SK-N-SH (cell line): ENCODE measurements around the gene CCDC13. TPM values are rescaled to one million over a fixed set of nuclear protein-coding genes. Genes with fewer than 3 reads are reported as not detected.
A peak's percentile ranks its signal among the peaks of the same experiment; 100 is the strongest.

Experiments
- CTCF ChIA-PET: fragments of 300-600, 350-600 bp; formaldehyde crosslinking; extraction: SDS; loops from one replicate; lab custom pipeline; 2021; lab: Yijun Ruan, JAX
- POLR2A ChIA-PET: fragments of 350-600 bp; sonication (Branson Sonifier 250); formaldehyde crosslinking; extraction: SDS; loops from one replicate; lab custom pipeline; 2020; ENCODE audit warnings: antibody characterized with exemption, inconsistent platforms; lab: Yijun Ruan, JAX
- DNase-seq: peaks from one replicate; pipeline ENCODE4 v3.0.0; 2012
- H2AFZ ChIP-seq: fragments of 200-600 bp; sonication (generic); 2 replicates; pipeline ENCODE4 v1.8.1; 2016; ENCODE audit warnings: antibody characterized with exemption, mild to moderate bottlenecking, low read depth
- H3F3A ChIP-seq: fragments of 200-600 bp; sonication (generic); replicated peaks from 2 replicates; pipeline ENCODE3; 2016; ENCODE audit warnings: antibody characterized with exemption, mild to moderate bottlenecking; ENCODE audit not compliant: insufficient read depth
- H3K27ac ChIP-seq, 2 experiments: fragments of 200-500 bp in 1 of 2; fragments of 200-600 bp in 1 of 2; sonication (Bioruptor generic) in 1 of 2; sonication (generic), shearing (Covaris generic) in 1 of 2; 2 replicates each; pipeline versions ENCODE4 v1.5.1 to v1.6.1; 2014 to 2016; ENCODE audit warnings: low read depth in 2 of 2, inconsistent platforms in 1 of 2, low read length in 1 of 2, mild to moderate bottlenecking in 1 of 2, mixed read lengths in 1 of 2
- H3K27me3 ChIP-seq: fragments of 200-600 bp; sonication (generic), shearing (Covaris generic); 2 replicates; pipeline ENCODE4 v1.6.1; 2016; ENCODE audit warnings: mixed run types; ENCODE audit not compliant: insufficient read depth
- H3K36me3 ChIP-seq, 2 experiments: fragments of 200-500 bp in 1 of 2; fragments of 200-600 bp in 1 of 2; sonication (Bioruptor generic) in 1 of 2; sonication (generic) in 1 of 2; replicated peaks in 1 of 2; 2 replicates each; pipeline versions ENCODE3 to v1.5.1; 2014 to 2016; ENCODE audit warnings: low read length in 1 of 2, mild to moderate bottlenecking in 1 of 2; ENCODE audit not compliant: insufficient read depth in 2 of 2, control insufficient read depth in 1 of 2
- H3K4me1 ChIP-seq, 2 experiments: fragments of 200-500 bp in 1 of 2; fragments of 200-600 bp in 1 of 2; sonication (Bioruptor generic) in 1 of 2; sonication (generic), shearing (Covaris generic) in 1 of 2; 2 replicates each; pipeline versions ENCODE4 v1.5.1 to v1.6.1; 2014 to 2016; ENCODE audit warnings: low read depth in 1 of 2, low read length in 1 of 2, mixed run types in 1 of 2; ENCODE audit not compliant: insufficient read depth in 2 of 2, control insufficient read depth in 1 of 2
- H3K4me2 ChIP-seq: fragments of 200-600 bp; sonication (generic), shearing (Covaris generic); 2 replicates; pipeline ENCODE4 v1.6.1; 2017; ENCODE audit warnings: mixed run types
- H3K4me3 ChIP-seq, 2 experiments: fragments of 200-500 bp in 1 of 2; fragments of 200-600 bp in 1 of 2; sonication (Bioruptor generic) in 1 of 2; sonication (generic), shearing (Covaris generic) in 1 of 2; 2 replicates each; pipeline versions ENCODE4 v1.5.1 to v1.8.1; 2014 to 2016; ENCODE audit warnings: low read depth in 2 of 2, inconsistent platforms in 1 of 2, low read length in 1 of 2, mild to moderate bottlenecking in 1 of 2, mixed read lengths in 1 of 2, moderate library complexity in 1 of 2
- H3K79me2 ChIP-seq: fragments of 200-600 bp; sonication (generic); 2 replicates; pipeline ENCODE4 v1.8.1; 2017; ENCODE audit warnings: mild to moderate bottlenecking; ENCODE audit not compliant: insufficient read depth
- H3K9ac ChIP-seq: fragments of 200-600 bp; sonication (generic); 2 replicates; pipeline ENCODE4 v1.6.1; 2017; ENCODE audit warnings: mixed run types
- H3K9me2 ChIP-seq: fragments of 200-600 bp; sonication (generic); 2 replicates; pipeline ENCODE4 v1.6.1; 2017; ENCODE audit warnings: mixed run types
- H3K9me3 ChIP-seq: fragments of 200-600 bp; sonication (generic); 2 replicates; pipeline ENCODE4 v1.6.1; 2017; ENCODE audit warnings: mixed run types, mild to moderate bottlenecking, moderate library complexity
- H4K20me1 ChIP-seq: fragments of 200-600 bp; sonication (generic); 2 replicates; pipeline ENCODE4 v1.6.1; 2017; ENCODE audit warnings: mild to moderate bottlenecking, mixed run types; ENCODE audit not compliant: insufficient read depth
- GABPA ChIP-seq: IDR thresholded peaks from 2 replicates; pipeline ENCODE4 v1.4.0; 2012; ENCODE audit warnings: low read depth, mild to moderate bottlenecking
- GATA2 ChIP-seq: sonication (generic); formaldehyde crosslinking; IDR thresholded peaks from 2 replicates; pipeline ENCODE4 v1.5.0; 2020; ENCODE audit warnings: mild to moderate bottlenecking, missing genetic modification reagents
- JUND ChIP-seq: IDR thresholded peaks from 2 replicates; pipeline ENCODE4 v1.4.0; 2012
- MAX ChIP-seq: IDR thresholded peaks from 2 replicates; pipeline ENCODE4 v1.4.0; 2012; ENCODE audit warnings: low read depth
- MEF2A ChIP-seq: IDR thresholded peaks from 2 replicates; pipeline ENCODE4 v1.4.0; 2012; ENCODE audit warnings: low read depth, borderline replicate concordance
- MXI1 ChIP-seq: IDR thresholded peaks from 2 replicates; pipeline ENCODE4 v1.6.1; 2012; ENCODE audit warnings: mild to moderate bottlenecking, low read depth, low read length, improper control_type of control experiment
- RAD21 ChIP-seq: IDR thresholded peaks from 2 replicates; pipeline ENCODE4 v1.6.1; 2012; ENCODE audit warnings: mild to moderate bottlenecking, low read length
- RCOR1 ChIP-seq: fragments of 150-350 bp; IDR thresholded peaks from 2 replicates; pipeline ENCODE4 v1.6.1; 2017; ENCODE audit warnings: antibody characterized with exemption, low read length
- REST ChIP-seq: IDR thresholded peaks from 2 replicates; pipeline ENCODE4 v1.6.1; 2012; ENCODE audit warnings: mild to moderate bottlenecking, low read depth, low read length, moderate library complexity
- RFX5 ChIP-seq: IDR thresholded peaks from 2 replicates; pipeline ENCODE4 v1.6.1; 2012; ENCODE audit warnings: mild to moderate bottlenecking, improper control_type of control experiment, low read length
- SMC3 ChIP-seq: IDR thresholded peaks from 2 replicates; pipeline ENCODE4 v1.6.1; 2012; ENCODE audit warnings: low read depth, low read length, improper control_type of control experiment
- TCF12 ChIP-seq: IDR thresholded peaks from 2 replicates; pipeline ENCODE4 v1.4.0; 2012
- WGBS: methylation state at CpG from one replicate; pipeline ENCODE4 v1.1.6; 2017; ENCODE audit warnings: low lambda C conversion rate; 5-methylcytosine and 5-hydroxymethylcytosine counted together
- polyA plus RNA-seq, 3 experiments: library from polyadenylated mRNA; depleted of rRNA; stranded (reverse); fragments of >200 nt; gene quantifications; 2 replicates each; pipeline ENCODE4 v1.2.3, GENCODE V29; 2012
- TF ChIP-seq, protein P1 (sequence below): fragments of 150-350 bp; IDR thresholded peaks from 2 replicates; pipeline ENCODE4 v1.6.1; 2017; ENCODE audit warnings: antibody characterized with exemption, low read length, low read depth, borderline replicate concordance
- TF ChIP-seq, protein P2 (sequence below): fragments of 200-600 bp; sonication (generic); IDR thresholded peaks from 2 replicates; pipeline ENCODE4 v1.6.1; 2017; ENCODE audit warnings: antibody characterized with exemption, mild to moderate bottlenecking, moderate library complexity

CCDC13 gene
- polyA plus RNA-seq, 1 of the 3 experiments (the other 2 are of a cell fraction) = 0.66 TPM

- Histone ChIP-seq H3K9me2 (no peaks in the 10 kb centered on the region), H3K27me3 (no peaks in the 10 kb centered on the region), H3K9ac (no peak overlapping the region), H3K4me3 (no peak overlapping the region), H3K4me2 (no peak overlapping the region), H3K79me2 (no peaks in the 10 kb centered on the region), H2AFZ (no peak overlapping the region), H3K27ac (no peak overlapping the region), H3K9me3 (no peaks in the 10 kb centered on the region), H3F3A (no peaks in the 10 kb centered on the region), H4K20me1 (no peaks in the 10 kb centered on the region), H3K4me1 (peaks cover 0 to 4% of the 10 kb centered on the region in 2 experiments; a peak in 1 of 4 replicates), H3K36me3 (no peaks in the 10 kb centered on the region)
- WGBS = 83% methylated on average over 6 of the region's 6 CpGs
- TF ChIP-seq RFX5 = no peak
- no peak for TF ChIP-seq REST
- TF ChIP-seq TCF12 = no peak
- POLR2A ChIA-PET = no interaction called here
- CTCF ChIA-PET = interaction anchor here (1.0 to 10.3 kb wide), 5 partner anchors 9 to 63 kb away, joined by 3 to 92 read pairs (median 6); no protein-coding TSS in a partner anchor
- DNase-seq = no peak
Measured at GRCh38 chr3:42756681-42757213, 16.3 kb downstream of the CCDC13 start.

GRCh38 chr3:42755681-42756578 lies 17.1 kb downstream of the CCDC13 start:
- H3K27ac ChIP-seq = no peak overlapping the region
- CTCF ChIA-PET = interaction anchor here (0.7 to 10.3 kb wide), 9 partner anchors 10 to 206 kb away, joined by 3 to 92 read pairs (median 3); no protein-coding TSS in a partner anchor
- no peaks in the 10 kb centered on the region for H3K4me1 ChIP-seq
- no peak overlapping the region for H3K9ac ChIP-seq
- no peak overlapping the region for H2AFZ ChIP-seq
- no peaks in the 10 kb centered on the region for H3K36me3 ChIP-seq
- POLR2A ChIA-PET = no interaction called here
- H4K20me1 ChIP-seq = no peaks in the 10 kb centered on the region
- peak; percentile 59 for DNase-seq
- no peaks in the 10 kb centered on the region for H3F3A ChIP-seq
- H3K4me3 ChIP-seq = no peak overlapping the region
- H3K9me3 ChIP-seq = no peaks in the 10 kb centered on the region
- H3K9me2 ChIP-seq = no peaks in the 10 kb centered on the region
- H3K79me2 ChIP-seq = no peaks in the 10 kb centered on the region
- TF ChIP-seq, protein P1, sequence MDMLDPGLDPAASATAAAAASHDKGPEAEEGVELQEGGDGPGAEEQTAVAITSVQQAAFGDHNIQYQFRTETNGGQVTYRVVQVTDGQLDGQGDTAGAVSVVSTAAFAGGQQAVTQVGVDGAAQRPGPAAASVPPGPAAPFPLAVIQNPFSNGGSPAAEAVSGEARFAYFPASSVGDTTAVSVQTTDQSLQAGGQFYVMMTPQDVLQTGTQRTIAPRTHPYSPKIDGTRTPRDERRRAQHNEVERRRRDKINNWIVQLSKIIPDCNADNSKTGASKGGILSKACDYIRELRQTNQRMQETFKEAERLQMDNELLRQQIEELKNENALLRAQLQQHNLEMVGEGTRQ = no peak
- TF ChIP-seq MEF2A (no peak), GATA2 (CRISPR knock-in tag) (no peak), MXI1 (no peak), TCF12 (no peak), RAD21 (peak; percentile 52), GABPA (no peak), RCOR1 (no peak), MAX (no peak), JUND (no peak), SMC3 (peak; percentile 28; the same call in 1 of the 2 replicates)
- TF ChIP-seq, protein P2, sequence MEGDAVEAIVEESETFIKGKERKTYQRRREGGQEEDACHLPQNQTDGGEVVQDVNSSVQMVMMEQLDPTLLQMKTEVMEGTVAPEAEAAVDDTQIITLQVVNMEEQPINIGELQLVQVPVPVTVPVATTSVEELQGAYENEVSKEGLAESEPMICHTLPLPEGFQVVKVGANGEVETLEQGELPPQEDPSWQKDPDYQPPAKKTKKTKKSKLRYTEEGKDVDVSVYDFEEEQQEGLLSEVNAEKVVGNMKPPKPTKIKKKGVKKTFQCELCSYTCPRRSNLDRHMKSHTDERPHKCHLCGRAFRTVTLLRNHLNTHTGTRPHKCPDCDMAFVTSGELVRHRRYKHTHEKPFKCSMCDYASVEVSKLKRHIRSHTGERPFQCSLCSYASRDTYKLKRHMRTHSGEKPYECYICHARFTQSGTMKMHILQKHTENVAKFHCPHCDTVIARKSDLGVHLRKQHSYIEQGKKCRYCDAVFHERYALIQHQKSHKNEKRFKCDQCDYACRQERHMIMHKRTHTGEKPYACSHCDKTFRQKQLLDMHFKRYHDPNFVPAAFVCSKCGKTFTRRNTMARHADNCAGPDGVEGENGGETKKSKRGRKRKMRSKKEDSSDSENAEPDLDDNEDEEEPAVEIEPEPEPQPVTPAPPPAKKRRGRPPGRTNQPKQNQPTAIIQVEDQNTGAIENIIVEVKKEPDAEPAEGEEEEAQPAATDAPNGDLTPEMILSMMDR = peak; percentile 41
- WGBS = 75% methylated on average over 5 of the region's 5 CpGs
- no peak overlapping the region for H3K4me2 ChIP-seq
- H3K27me3 ChIP-seq = no peaks in the 10 kb centered on the region
